Peyer's patch (tissue), 4 donors: ENCODE results near the gene RLF.

Experiments
- POLR2A ChIP-seq, 2 donors: fragments of 450-650 bp; IDR thresholded peaks; one replicate each; pipeline ENCODE4 v1.5.1; 2017; ENCODE audit warnings: antibody characterized with exemption in 2 of 2, mild to moderate bottlenecking in 2 of 2, moderate library complexity in 2 of 2
- TF ChIP-seq, protein P1 (sequence below), 6 experiments: fragments of 450-650 bp in 4 of 6; fragments of 200-600 bp in 2 of 6; sonication (generic) in 1 of 6; IDR thresholded peaks; one replicate each; pipeline ENCODE4 v1.5.1; 2017 to 2019; ENCODE audit warnings: antibody characterized with exemption in 6 of 6, mild to moderate bottlenecking in 3 of 6, moderate library complexity in 1 of 6

GRCh38 chr1:40276122-40276521, 114.9 kb downstream of the RLF start:
- TF ChIP-seq, protein P1, sequence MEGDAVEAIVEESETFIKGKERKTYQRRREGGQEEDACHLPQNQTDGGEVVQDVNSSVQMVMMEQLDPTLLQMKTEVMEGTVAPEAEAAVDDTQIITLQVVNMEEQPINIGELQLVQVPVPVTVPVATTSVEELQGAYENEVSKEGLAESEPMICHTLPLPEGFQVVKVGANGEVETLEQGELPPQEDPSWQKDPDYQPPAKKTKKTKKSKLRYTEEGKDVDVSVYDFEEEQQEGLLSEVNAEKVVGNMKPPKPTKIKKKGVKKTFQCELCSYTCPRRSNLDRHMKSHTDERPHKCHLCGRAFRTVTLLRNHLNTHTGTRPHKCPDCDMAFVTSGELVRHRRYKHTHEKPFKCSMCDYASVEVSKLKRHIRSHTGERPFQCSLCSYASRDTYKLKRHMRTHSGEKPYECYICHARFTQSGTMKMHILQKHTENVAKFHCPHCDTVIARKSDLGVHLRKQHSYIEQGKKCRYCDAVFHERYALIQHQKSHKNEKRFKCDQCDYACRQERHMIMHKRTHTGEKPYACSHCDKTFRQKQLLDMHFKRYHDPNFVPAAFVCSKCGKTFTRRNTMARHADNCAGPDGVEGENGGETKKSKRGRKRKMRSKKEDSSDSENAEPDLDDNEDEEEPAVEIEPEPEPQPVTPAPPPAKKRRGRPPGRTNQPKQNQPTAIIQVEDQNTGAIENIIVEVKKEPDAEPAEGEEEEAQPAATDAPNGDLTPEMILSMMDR (IDR thresholded peaks at IDR 0.05): no peak
- no peak for TF ChIP-seq POLR2A (IDR thresholded peaks at IDR 0.05)
